ENCODE results near the gene PDSS2. TPM values are rescaled to one million over a fixed set of nuclear protein-coding genes. Genes with fewer than 3 reads are reported as not detected.

PDSS2 gene
- total RNA-seq, 1 donor from 2014 or later, result 10.1 TPM

DNA sequence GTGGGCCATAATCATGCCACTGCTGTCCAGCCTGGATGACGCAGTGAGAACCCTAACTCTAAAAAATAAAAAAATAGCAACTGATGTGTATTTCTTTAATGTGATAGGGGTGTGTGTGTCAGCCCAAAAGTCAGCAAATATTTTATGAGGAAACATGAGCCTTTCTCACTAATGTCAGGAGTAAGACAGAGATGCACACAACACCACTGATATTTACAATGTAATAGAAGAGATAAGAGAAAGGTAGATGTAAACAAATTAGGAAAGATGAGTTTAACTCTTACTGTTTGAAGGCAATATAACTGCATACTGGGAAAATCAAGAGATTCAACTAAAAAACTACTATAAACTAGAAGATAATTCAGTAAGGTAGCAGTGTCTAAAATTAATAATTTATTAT is 244.0 kb downstream of the PDSS2 start:
- Mint-ChIP-seq H3K36me3 (ENCODE audit: low read depth) (no peaks in the 10 kb centered on the region), H3K4me3 (ENCODE audit: unreplicated experiment) (no peak overlapping the region), H3K27ac (ENCODE audit: unreplicated experiment) (no peak overlapping the region), H3K27me3 (ENCODE audit: low read depth) (no peaks in the 10 kb centered on the region), H3K4me1 (ENCODE audit: low read depth) (peaks cover 9% of the 10 kb centered on the region), H3K9me3 (ENCODE audit: low read depth) (no peaks in the 10 kb centered on the region)
- no peak for DNase-seq (ENCODE audit: low spot score)
- TF ChIP-seq, protein P1, sequence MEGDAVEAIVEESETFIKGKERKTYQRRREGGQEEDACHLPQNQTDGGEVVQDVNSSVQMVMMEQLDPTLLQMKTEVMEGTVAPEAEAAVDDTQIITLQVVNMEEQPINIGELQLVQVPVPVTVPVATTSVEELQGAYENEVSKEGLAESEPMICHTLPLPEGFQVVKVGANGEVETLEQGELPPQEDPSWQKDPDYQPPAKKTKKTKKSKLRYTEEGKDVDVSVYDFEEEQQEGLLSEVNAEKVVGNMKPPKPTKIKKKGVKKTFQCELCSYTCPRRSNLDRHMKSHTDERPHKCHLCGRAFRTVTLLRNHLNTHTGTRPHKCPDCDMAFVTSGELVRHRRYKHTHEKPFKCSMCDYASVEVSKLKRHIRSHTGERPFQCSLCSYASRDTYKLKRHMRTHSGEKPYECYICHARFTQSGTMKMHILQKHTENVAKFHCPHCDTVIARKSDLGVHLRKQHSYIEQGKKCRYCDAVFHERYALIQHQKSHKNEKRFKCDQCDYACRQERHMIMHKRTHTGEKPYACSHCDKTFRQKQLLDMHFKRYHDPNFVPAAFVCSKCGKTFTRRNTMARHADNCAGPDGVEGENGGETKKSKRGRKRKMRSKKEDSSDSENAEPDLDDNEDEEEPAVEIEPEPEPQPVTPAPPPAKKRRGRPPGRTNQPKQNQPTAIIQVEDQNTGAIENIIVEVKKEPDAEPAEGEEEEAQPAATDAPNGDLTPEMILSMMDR (IDR thresholded peaks at IDR 0.05), result no peak

DNA sequence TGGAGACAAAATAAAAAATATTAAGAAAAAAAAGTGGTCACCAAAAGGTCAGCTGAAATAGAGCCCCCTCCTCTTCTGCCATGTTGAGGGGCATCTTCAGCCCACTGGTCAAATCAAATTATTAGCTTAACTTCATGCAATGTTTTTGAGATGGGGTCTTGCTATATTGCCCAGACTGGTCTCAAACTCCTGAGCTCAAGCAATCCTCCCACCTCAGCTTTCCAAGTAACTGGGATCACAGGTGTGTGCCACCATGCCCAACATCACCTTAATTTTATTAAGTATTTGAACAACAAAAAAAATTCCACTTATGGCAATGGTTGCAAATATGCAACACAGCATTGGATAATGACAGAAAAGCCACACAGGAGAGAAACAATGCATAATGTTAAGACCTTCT is 244.7 kb downstream of the PDSS2 start:
- no peaks in the 10 kb centered on the region for H3K9me3 Mint-ChIP-seq (ENCODE audit: low read depth)
- peaks cover 9% of the 10 kb centered on the region for H3K4me1 Mint-ChIP-seq (ENCODE audit: low read depth)
- H3K36me3 Mint-ChIP-seq (ENCODE audit: low read depth), result no peaks in the 10 kb centered on the region
- no peaks in the 10 kb centered on the region for H3K27me3 Mint-ChIP-seq (ENCODE audit: low read depth)
- H3K4me3 Mint-ChIP-seq (ENCODE audit: unreplicated experiment), result no peak overlapping the region
- TF ChIP-seq, protein P1 (IDR thresholded peaks at IDR 0.05), result no peak
- H3K27ac Mint-ChIP-seq (ENCODE audit: unreplicated experiment), result no peak overlapping the region
- DNase-seq (ENCODE audit: low spot score), result no peak

DNA sequence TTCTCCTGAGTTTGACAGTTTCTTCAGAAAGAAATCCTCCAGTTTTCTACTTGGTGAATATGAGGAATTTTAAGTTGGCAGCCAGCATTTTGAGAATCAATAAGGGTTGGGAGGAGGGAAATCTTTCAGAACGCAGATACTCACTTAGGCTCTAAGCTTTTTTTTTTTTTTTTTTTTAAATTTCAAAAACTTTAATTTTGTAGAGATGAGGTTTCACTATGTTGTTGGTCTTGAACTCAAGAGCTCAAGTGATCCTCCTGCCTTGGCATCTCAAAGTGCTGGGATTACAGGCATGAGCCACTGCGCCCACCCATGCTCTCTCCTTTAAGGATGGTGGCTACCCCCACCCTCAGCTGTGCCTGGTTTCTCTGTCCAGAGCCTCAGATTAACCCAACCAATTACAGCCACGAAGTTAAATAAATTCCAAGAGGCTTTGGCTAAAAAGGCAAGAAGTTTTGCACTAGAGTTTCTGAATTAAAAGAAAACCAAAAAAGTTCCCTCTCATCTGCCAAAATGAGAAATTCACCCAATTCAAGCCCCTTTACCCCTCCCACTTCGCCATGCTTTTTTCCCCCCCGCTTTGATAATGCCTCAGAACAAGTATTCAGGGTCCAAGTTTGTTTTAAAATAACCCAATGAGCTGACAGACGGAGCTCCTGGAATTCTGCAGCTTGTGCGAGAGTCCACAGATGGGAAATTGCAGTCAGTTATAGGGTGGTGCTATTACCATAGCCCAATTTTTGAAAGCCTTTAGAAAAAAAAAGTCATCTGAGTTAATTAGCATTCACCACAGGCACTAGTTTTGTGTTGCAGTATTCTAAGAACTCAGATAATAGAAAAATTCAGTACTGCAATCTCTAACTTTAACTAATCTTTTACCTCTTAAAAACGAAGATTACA is 249.7 kb downstream of the PDSS2 start:
- DNase-seq (ENCODE audit: low spot score), result no peak
- Mint-ChIP-seq H3K9me3 (ENCODE audit: low read depth) (peaks cover under 1% of the 10 kb centered on the region), H3K4me1 (ENCODE audit: low read depth) (peaks cover 6% of the 10 kb centered on the region), H3K4me3 (ENCODE audit: unreplicated experiment) (no peak overlapping the region), H3K36me3 (ENCODE audit: low read depth) (peaks cover 1% of the 10 kb centered on the region), H3K27me3 (ENCODE audit: low read depth) (no peaks in the 10 kb centered on the region), H3K27ac (ENCODE audit: unreplicated experiment) (no peak overlapping the region)
- TF ChIP-seq, protein P1 (IDR thresholded peaks at IDR 0.05), result no peak

DNA sequence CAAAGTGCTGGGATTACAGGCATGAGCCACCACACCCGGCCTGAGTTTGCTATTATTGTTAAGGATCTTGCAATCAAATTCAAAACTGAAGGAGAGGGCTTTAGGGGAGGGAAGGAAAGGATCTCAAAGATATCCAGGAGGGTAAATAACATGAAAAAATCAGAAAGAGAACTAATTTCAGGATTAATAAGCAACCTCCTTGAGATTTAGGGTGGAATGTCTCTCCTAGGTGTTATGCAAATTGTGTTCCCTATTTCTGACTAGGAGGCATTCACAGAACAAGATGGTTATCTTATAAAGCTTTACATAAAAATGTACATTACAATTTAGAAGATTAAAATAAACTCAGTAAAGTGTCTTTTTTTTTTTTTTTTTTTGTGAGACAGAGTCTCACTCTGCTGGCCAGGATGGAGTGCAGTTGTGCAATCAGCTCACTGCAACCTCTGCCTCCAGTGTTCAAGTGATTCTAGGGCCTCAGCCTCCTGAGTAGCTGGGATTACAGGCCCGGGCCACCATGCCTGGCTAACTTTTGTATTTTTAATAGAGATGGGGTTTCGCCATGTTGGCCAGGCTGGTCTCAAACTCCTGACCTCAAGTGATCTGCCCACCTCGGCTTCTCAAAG is 252.0 kb downstream of the PDSS2 start:
- Mint-ChIP-seq H3K36me3 (ENCODE audit: low read depth) (peaks cover 6% of the 10 kb centered on the region), H3K27ac (ENCODE audit: unreplicated experiment) (no peak overlapping the region), H3K9me3 (ENCODE audit: low read depth) (peaks cover 6% of the 10 kb centered on the region)

More for the DNA sequence above, 252.0 kb downstream of the PDSS2 start:
- DNase-seq (ENCODE audit: low spot score), result no peak
- H3K27me3 Mint-ChIP-seq (ENCODE audit: low read depth), result no peaks in the 10 kb centered on the region
- TF ChIP-seq, protein P1 (IDR thresholded peaks at IDR 0.05), result no peak
- H3K4me3 Mint-ChIP-seq (ENCODE audit: unreplicated experiment), result no peak overlapping the region
- H3K4me1 Mint-ChIP-seq (ENCODE audit: low read depth), result peaks cover 6% of the 10 kb centered on the region

All from chondrocyte (in vitro differentiated cells).